G401.6 (cell line): ENCODE data around the gene SCUBE2.
"Not testable (repeated sequence)": the region's sequence is repeated elsewhere in the genome, so short reads cannot be mapped to it uniquely, and the experiment has no call there.

Source experiments
- FAIRE-seq: peaks from 2 replicates; lab custom pipeline; 2012; peaks lifted over from hg19 to GRCh38; lab: Jason Lieb, UNC

Gene SCUBE2

DNA sequence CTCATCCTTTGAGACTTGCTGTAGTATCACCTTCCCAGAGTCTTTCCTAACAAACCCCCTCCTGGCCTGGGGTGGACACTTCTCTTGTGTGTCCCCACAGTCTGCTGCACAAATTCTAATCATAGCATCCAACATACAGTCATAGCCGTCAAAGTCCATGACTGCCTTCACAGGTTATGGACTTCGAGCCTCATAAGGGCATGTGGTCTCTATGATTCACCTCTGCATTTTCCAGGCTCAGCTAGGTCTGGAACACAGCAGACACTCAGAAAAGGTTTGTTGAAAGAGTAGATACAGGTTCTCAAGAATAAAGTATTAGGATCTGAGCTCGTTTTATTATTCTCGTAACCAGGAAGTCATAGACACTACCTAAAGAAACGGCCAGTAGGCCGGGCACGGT, 13.2 kb upstream of the SCUBE2 start:
- FAIRE-seq, result no peak

DNA sequence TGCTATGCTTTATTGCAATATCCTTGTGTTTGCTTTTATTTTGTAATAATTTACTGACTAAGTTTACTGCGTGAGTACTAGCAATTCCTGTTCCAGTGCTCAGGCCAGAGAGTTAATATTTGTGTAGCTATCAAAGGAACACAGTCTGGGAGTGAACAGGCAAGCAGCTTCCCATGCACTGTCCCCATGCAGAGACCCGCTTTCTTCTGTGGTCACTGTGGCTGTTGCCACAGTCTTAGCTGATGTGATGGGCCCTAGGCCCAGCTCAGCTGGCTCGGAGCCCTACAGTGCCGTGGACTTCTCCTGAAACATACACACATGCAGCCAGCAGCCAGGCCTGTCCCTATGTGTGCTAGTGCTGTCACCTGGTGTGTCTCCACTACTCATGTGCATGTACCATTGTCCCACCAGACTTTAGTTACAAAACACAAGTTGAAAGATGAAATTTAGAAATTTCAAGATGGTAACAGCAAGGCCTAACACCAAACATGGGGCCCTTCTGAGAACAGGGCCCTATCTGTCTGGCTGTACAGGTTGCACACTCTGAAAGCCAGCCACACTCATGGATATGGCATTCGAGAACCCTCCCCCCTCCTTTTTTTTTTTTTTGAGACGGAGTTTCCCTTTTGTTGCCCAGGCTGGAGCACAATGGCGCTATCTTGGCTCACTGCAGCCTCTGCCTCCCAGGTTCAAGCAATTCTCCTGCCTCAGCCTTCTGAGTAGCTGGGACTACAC, 12.3 kb upstream of the SCUBE2 start:
- FAIRE-seq, result no peak

DNA sequence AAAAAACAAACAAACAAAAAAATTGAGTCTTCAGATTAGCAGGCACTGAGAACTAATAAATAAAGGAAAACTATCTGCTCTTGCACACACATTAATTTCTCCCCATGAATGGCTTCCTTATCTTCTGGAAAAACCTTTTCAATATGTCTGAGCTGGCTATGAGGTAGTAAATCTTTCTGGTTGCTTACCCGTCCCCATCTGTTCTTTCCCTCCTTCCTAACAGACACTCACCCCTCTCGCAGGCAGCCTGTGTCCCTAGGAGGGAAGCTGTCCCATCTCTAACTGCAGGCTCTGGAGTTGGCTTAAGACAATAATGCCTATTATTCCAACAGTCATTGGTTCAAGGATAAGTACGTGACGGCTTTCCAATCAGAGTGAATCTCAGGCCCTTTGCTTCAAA, 8.2 kb upstream of the SCUBE2 start:
- FAIRE-seq, result no peak

DNA sequence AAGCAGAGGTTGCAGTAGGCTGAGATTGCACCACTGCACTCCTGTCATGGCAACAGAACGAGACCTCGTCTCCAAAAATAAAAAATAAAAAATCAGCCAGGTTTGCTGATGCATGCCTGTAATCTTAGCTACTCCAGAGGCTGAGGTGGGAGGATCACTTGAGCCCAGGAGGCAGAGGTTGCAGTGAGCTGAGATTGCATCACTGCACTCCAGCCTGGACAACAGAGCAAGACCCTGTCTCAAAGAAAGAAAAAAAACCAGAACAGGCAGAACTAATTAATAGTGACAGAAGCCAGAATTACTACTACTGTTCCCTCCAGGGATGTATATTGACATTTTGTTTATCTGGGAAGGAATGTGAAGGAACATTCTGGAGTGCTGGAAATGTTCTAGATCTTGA, 7.1 kb upstream of the SCUBE2 start:
- not testable (repeated sequence) for FAIRE-seq

DNA sequence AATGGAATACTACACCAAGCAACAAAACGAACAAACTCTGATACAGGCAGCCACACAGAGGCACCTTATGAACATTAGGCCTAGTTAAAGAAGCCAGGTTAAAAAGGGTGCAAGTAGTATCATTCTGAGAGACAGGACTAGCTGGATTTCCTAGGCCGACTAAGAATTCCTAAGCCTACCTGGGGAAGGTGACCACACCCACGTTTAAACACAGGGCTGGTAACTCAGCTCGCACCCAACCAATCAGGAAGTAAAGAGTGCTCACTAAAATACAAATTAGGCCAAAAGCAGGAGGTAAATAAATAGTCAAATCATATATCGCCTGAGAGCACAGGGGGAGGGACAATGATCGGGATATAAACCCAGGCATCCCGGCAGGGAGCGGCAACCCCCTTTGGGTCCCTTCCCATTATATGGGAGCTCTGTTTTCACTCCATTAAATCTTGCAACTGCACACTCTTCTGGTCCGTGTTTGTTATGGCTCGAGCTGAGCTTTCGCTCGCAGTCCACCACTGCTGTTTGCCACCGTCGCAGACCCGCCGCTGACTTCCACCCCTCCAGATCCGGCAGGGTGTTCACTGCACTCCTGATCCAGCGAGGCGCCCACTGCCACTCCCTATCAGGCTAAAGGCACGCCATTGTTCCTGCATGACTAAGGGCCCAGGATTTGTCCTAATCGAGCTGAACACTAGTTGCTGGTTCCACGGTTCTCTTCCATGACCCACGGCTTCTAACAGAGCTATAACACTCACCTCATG, 6.0 kb upstream of the SCUBE2 start:
- FAIRE-seq, result not testable (repeated sequence)

DNA sequence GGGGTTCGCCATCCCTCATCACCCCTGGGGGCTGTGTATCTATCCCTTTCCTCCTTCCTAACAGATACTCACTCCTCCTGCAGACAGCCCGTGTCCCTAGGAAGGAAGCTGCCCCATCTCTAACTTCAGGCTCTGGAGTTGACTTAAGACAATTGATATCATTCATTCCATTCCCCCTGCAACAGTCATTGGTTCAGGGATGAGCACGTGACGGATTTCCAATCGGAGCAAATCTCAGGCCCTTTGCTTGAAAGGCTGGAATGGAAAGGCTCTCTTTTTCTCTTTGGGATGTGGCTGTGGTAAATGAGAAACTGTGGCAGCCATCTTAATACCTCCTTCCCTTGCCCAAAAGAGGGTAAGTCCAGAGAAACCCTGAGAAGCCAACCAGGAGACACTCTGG, 5.0 kb upstream of the SCUBE2 start:
- FAIRE-seq, result no peak

DNA sequence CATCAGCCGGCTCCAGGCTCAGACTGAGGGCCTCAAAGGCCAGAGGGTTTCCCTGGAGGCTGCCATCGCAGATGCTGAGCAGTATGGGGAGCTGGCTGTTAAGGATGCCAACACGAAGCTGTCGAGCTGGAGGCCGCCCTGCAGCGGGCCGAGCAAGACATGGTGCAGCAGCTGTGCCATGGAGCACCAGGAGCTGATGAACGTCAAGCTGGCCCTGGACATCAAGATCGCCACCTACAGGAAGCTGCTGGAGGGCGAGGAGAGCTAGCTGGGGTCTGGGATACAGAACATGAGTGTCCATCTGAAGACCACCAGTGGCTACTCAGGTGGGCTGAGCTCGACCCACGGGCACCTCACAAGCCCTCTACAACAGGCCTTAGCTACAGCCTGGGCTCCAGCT, 4.0 kb upstream of the SCUBE2 start:
- FAIRE-seq, result no peak

DNA sequence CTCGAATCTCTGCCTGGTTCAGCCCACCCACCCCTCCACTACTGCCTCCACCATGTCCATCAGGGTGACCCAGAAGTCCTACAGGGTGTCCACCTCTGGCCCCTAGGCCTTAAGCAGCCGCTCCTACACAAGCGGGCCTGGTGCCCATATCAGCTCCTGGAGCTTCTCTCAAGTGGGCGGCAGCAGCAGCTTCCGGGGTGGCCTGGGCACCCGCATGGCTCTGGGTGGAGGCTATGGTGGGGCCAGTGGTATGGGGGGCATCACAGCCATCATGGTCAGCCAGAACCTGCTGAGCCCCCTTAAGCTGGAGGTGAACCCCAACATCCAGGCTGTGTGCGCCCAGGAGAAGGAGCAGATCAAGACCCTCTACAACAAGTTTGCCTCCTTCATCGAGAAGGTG, 3.0 kb upstream of the SCUBE2 start:
- no peak for FAIRE-seq

DNA sequence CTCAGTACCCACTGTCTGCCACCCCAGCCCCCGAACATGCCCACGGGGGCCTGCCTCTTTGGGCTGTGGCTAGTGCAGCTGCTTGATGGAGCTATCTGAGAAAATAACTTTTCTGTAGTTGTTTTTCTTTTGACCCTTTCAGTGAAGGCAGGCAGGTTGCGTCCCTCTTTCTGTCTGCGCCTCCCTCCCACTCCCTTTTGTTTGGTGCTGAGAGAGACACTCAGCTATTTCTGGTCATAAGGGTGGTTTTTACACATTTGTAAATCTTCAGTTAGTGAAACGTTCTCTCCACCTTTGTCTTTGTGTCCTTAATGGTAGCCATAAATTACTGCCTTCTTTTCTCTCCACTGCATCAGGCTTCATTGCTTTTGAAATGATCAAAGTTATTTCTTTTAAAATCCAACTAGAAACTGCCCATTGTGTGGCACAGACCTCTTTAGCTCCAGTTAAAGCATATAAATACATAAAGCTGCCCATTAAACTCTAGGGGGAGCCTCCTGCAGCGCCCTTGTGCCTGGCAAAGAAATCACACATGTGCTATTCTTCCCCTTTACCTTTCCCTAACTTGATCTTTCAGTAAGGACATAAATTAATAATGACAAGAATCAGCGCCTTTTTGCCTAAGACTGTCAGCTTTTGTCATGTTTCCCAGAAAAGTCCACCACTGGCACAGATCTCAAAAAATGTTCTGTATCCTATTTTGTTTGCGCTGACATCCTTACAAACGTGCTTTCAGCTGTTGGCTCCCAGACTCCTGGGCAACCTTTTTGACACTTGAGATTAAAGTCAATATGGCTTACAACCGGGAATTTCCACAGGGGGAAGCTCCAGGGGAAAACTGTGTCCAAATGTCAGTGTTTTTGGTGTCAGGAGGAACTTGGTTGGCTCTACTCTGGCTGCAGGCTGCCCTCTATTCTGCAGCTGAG, 1.7 kb upstream of the SCUBE2 start:
- FAIRE-seq, result no peak

DNA sequence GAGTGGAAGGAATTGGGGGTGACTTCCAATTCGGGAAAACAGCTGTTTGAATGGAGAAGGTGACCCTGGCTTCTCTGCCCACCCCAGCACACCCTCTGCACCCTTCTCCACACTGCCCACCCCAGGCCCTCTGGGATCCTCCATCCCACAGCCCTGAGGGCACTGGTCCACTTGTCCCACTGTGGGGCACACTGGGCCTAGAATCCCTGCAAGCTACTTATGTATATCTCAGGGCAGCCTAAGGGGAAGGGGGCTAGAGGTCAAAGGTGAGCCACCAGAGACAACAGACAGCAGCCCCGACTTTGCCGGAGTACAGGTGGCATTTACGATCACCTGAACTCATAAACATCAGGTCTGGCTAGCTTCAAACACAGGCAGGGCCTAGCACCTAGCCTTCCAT, 673 bp upstream of the SCUBE2 start:
- no peak for FAIRE-seq

DNA sequence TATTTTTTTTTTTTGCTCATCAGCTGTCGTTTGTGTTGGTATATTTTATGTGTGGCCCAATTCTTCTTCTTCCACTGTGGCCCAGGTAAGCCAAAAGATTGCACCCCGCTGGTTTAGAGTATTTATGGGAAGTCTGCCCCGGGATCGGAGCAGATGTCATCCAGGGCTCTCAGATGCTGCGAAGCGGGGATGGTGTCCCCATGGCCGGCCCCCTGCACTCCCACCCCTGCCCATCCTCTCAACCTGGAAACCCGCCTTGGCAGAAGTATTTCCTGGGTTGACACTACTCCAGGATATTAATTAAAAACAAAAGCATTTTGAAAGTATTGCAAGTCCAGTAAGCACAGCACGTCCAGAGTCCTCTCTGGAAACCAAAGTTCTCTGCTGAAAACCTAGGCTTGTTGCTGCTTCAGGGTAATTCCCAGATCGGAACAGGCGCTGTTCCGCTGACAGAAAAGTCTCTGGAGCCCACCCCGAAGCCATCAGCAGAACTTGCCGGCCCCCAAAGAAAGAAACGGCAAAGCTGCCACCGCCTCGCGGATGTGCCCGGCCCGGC, 833 bp downstream of the SCUBE2 start:
- no peak for FAIRE-seq

DNA sequence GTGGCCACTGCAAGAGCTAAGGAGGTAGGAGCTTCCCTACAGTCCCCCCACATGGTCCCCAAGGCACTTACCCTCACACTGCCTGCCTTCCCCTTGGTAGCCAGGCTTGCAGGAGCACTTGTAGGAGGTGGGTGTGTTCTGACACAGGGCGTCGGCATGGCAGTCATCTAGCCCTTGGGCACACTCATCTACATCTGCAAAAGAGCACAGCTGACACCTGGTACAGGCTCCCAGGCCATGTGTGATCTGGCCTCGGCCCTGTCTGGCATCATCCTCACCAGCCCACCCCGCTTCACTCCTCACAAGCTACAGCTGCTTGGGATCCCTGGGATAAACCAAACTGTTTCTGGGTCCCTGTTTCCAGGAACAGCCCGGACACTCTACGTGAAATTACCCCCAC, 1.8 kb downstream of the SCUBE2 start:
- no peak for FAIRE-seq

DNA sequence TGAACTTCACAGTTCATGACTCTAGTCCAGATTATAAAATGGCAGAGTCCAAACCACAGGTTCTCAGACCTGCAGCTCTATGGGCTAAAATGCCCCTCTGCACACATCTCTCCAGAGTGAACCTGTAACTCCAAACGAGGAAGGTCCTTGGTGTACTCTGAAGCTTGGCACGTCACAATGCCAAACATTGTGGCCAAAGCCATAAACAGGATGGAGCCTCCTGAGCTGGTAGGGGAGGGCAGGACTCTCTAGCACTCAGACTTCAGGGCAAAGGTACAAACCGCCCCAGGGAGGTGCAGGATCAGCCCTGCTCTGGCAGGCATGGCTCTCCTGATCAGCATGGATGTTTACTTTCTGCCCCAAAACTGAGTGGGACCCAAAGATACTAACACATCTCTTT, 2.3 kb downstream of the SCUBE2 start:
- no peak for FAIRE-seq

DNA sequence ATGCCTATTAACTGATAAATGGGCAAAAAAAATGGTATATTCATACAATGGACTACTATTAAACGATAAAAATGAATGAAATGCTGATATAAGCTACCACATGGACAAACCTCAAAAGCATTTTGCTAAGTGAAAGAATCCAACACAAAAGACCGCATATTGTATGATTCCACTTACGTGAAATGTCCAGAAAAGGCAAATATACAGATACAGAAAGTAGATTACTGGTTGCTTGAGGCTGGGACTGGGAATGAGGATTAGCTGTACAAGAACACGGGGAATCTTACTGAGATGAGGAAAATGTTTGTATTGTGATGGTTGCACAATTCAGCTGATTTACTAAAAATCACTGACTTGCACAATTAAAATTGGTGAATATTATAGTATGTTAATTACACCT, 8.8 kb downstream of the SCUBE2 start:
- no peak for FAIRE-seq

DNA sequence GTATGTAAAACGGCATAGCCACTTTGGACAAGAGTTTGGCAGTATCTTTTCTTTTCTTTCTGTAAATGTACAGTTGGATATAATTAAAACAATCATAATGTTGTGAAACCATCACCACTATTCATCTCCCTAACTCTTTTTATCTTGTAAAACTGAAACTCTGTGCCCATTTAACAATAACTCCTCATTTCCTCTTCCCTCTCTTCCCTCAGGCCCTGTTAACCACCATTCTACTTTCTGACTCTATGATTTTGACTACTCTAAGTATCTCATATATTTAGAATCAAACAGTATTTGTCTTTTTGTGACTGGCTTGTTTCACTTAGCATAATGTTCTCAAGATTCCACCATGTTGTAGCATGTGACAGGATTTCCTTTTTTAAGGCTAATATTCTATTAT, 10.2 kb downstream of the SCUBE2 start:
- no peak for FAIRE-seq

DNA sequence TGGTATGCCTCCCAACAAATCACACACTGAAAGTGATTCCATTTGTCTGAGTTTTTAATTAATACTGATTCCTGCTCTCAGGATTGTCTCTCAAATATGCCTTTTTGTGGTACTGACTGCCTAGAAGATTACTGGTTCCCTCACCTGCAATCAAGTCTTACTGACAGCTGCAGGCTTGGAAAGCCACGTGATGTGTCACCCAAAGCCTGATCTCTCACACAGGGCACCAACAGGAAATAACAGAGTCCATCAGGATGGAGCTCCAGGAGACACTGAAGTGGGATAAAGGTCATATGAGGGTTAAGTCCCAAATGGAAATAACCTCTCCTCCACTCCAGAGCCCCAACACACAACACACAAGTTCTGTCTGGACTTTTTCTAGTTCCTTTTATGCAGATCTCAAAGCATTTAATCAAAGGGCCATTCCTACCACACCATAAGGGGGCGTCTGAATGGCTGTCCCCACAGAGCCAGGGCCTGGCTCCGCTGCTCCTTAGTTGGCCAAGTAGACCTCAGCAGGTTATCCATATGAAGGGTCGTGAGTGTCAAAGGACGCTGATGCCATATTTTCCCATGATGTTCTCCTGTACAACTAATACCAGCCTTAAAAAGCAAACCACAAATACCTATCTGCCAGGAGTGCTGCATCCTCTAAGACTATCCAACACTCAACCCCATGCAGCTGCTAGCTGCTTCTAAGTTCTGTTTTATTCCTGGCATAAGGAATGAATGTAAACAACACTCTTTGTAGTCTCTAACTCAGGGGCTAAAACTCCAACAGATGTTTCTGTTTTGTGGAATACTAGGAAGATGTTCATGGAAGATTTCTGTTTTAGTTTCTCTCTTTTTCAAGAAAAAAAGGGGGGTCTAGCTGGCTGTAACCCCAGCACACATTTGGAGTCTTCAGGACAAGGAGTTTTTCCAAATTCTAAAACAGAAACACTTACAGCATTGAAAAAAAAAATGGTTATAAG, 13.0 kb downstream of the SCUBE2 start:
- no peak for FAIRE-seq

DNA sequence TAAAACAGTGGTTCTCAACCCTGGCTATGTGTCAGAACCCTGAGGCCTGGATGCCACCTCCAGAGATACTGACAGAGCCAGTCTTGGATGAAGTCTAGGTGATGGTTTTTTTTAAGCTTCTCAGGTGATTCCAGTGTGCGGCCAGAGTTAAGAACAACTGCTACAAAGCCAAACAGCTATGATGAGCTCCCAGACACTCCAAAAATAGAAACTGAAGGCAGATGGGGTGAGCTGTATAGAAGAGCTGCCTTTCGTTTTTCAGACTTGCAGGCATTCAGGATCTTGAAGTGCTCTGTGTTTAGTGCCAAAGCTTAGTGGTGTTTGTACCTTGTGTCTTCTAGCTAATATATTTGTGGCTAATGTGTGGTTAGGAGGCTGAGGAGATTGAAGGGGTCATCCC, 14.2 kb downstream of the SCUBE2 start:
- no peak for FAIRE-seq

DNA sequence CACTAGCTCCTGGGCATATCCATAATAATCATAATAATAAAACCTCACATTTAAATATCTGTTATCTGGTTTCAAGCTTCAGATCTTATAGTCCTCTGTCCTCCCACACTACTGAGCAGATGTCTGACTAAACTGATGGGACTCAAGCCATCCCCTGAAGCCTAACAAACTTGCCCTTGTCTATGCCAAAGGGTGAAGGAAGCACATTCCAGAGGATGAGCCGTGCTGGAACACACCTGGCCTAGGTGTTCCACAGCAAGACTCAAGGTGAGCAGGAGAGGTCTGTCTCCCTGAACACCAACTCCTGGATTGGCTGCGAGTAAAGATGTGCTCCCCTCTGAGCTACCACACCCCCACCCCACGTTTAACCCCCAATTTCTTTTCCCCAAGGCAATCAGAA, 14.7 kb downstream of the SCUBE2 start:
- FAIRE-seq, result no peak

DNA sequence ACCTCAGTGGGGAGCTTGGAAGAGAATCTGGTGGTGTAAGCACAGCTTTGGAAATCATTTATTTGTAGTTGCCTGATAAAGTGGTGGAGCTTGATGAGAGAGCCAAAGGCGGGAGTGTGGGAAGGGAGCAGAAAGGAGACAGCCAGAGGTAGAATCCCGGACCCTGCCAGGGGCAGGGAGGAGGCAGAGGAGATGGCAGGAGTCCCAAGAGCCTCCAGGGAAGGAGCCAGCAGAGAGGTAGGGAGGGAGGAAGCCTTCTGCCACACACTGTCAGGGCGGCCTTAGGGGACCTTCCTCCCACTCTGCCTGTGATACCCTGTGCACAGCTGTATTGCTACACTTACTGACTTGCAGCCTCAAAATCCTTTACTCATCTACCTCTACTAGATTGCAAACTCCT, 15.4 kb downstream of the SCUBE2 start:
- FAIRE-seq, result no peak

DNA sequence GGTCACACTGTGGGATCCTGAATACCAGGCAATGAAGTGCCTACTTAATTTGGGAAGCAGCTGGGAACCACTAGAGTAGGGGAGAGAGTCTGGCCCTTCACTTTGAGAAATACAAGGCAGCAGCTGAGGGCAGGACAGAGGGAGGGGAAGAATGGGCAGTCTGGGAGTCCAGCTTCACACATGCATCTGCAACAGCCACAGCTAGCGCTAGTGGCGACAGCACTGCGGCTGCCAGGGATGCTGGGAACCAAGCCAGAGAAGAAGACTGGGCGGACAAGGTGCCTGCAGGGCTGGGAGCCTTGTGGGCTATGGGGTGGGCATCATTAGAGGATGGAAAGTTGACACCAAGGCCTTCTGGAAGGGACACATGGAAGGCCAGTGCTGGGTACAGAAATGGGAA, 15.8 kb downstream of the SCUBE2 start:
- FAIRE-seq, result no peak

DNA sequence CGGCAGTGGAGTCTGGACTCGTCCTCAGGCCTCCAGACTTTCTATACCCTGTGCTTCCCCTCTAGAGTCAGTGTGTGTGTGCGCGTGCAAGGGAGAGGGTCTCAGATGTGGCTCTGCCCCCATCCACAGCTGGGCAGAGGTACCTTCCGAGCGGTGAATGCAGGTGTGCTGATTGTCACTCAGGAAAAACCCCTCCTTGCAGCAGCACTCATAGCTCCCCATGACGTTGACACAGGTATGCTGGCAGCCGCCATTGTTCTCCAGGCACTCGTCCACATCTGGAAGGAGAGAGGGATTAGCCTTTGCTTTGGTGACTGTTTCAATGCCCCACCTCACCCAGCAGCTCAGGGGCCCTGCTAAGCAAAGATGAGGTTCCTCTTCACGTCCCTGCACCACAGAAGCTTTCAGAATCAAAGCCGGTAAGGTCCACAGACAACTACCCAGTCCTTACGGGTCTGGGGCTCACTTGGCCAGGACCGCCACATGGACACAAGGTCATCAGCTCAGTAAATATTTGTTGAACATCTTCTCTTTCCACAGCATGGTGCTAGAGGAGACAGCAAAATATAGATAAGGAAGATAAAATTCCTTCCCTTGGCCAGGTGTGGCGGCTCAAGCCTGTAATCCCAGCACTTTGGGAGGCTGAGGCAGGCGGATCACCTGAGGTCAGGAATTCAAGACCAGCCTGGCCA, 16.9 kb downstream of the SCUBE2 start:
- FAIRE-seq, result no peak
